Psoas muscle (tissue), 8 donors: ENCODE measurements around the gene ACSL3. TPM values are rescaled to one million over a fixed set of nuclear protein-coding genes. Genes with fewer than 3 reads are reported as not detected.

Experiments used
- ATAC-seq, 4 donors: fragments of 200-7000 bp; cut with Tn5 transposase; one replicate each; pipeline ENCODE4 v1.9.1; 2020; ENCODE audit warnings: moderate library complexity in 3 of 4, mild to moderate bottlenecking in 2 of 4
- DNase-seq, 2 donors: peaks; one replicate each; pipeline ENCODE4 v3.0.0-alpha.2; 2020
- H3K27ac ChIP-seq: fragments of 200-600 bp; one replicate; pipeline ENCODE4 v1.8.0; 2022
- H3K27me3 ChIP-seq, 3 donors: fragments of 200-600 bp in 1 of 3; one replicate each; pipeline versions ENCODE4 v1.6.1 to v1.8.0; 2013 to 2022; ENCODE audit warnings: low read length in 2 of 3, mild to moderate bottlenecking in 2 of 3, moderate library complexity in 1 of 3; ENCODE audit not compliant: insufficient read depth in 3 of 3
- H3K36me3 ChIP-seq, 2 donors: fragments of 200-600 bp in 1 of 2; one replicate each; pipeline versions ENCODE4 v1.6.1 to v1.8.0; 2013 to 2022; ENCODE audit warnings: low read depth in 1 of 2, mild to moderate bottlenecking in 1 of 2, moderate library complexity in 1 of 2; ENCODE audit not compliant: insufficient read depth in 1 of 2
- H3K4me1 ChIP-seq: fragments of 200-600 bp; one replicate; pipeline ENCODE4 v1.8.0; 2022
- H3K4me3 ChIP-seq: fragments of 200-600 bp; one replicate; pipeline ENCODE4 v1.8.0; 2022; ENCODE audit warnings: mild to moderate bottlenecking
- H3K9me3 ChIP-seq: fragments of 200-600 bp; one replicate; pipeline ENCODE4 v1.8.0; 2022
- WGBS, 3 donors: extraction: QIAGEN DNeasy Blood & Tissue Kit; methylation state at CpG; one replicate each; pipeline versions ENCODE4 v1.1.6 to v1.1.7; 2013; 5-methylcytosine and 5-hydroxymethylcytosine counted together
- intact Hi-C, 2 donors: fragments of 100-400 bp; cut with DNase I; formaldehyde crosslinking; loops; one replicate each; pipeline versions ENCODE4 v1.11.0 to v1.14.2; 2022
- polyA plus RNA-seq, 3 donors: library from polyadenylated mRNA; stranded (reverse); fragments of 200-250 nt; gene quantifications; one replicate each; pipeline ENCODE4 v1.2.3, GENCODE V29; 2013
- total RNA-seq, 4 donors: library from RNA; stranded (reverse); fragmentation: NEBNext Ultra II Directional in 2 of 4; extraction: Animal tissue kit (Norgen Biotek cat#: 25700) in 2 of 4; gene quantifications; one replicate each; pipeline versions ENCODE4 v1.2.1 to v1.2.4, GENCODE V29; 2021 to 2023
- TF ChIP-seq, protein P1 (sequence below): fragments of 200-600 bp; IDR thresholded peaks from one replicate; pipeline ENCODE4 v1.8.0; 2022; ENCODE audit warnings: antibody characterized with exemption
- donor health status: healthy with polysubstance abuse.
- donor health status: DM: no; HTN: no; CAD: no; lungs with moderate emphysema.
- donor health status: Bipolar disorder and iron deficiency.
- donor health status: healthy.
- donor health status: DM: yes; HTN: yes; CAD: no.
- donor health status: DM: no; HTN: no; CAD: no.
- donor health status: DM: no; HTN: no; CAD: no.
- donor health status: DM: yes; HTN: yes; CAD: no.

Gene ACSL3
- total and polyA plus RNA-seq, 7 donors: 13.5 to 136 (median 27.5) TPM

DNA sequence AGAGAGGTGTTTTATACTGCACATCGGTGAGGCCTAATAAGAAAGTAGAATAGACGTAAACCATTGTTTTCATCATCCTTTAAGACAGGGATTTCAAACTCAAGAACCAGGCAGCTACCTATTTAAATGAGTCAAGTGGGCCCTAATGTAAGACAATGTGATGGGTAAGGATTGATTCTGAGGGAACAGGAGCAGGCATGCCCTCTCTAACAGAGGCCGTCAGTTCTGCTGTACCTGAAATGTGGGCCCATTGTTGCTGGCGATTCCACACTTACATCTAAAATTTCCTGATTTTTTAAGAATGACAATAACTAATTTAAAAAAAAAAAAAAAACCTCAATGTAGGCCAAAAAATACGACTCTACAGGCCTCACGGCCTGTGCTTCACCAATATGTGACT, 67.5 kb downstream of the ACSL3 start:
- TF ChIP-seq, protein P1, sequence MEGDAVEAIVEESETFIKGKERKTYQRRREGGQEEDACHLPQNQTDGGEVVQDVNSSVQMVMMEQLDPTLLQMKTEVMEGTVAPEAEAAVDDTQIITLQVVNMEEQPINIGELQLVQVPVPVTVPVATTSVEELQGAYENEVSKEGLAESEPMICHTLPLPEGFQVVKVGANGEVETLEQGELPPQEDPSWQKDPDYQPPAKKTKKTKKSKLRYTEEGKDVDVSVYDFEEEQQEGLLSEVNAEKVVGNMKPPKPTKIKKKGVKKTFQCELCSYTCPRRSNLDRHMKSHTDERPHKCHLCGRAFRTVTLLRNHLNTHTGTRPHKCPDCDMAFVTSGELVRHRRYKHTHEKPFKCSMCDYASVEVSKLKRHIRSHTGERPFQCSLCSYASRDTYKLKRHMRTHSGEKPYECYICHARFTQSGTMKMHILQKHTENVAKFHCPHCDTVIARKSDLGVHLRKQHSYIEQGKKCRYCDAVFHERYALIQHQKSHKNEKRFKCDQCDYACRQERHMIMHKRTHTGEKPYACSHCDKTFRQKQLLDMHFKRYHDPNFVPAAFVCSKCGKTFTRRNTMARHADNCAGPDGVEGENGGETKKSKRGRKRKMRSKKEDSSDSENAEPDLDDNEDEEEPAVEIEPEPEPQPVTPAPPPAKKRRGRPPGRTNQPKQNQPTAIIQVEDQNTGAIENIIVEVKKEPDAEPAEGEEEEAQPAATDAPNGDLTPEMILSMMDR: no peak
- H3K9me3 ChIP-seq: no peaks in the 10 kb centered on the region
- 95 to 96% (median 95%) methylated on average over 6 of the region's 6 CpGs for WGBS, 3 donors
- no peak for ATAC-seq
- peaks cover 7 to 91% of the 10 kb centered on the region in 2 donors for H3K36me3 ChIP-seq
- intact Hi-C loops: no loop called here
- DNase-seq: no peak
- H3K27ac ChIP-seq: no peak overlapping the region
- no peaks in the 10 kb centered on the region for H3K27me3 ChIP-seq
- H3K4me1 ChIP-seq: no peaks in the 10 kb centered on the region
- no peak overlapping the region for H3K4me3 ChIP-seq

DNA sequence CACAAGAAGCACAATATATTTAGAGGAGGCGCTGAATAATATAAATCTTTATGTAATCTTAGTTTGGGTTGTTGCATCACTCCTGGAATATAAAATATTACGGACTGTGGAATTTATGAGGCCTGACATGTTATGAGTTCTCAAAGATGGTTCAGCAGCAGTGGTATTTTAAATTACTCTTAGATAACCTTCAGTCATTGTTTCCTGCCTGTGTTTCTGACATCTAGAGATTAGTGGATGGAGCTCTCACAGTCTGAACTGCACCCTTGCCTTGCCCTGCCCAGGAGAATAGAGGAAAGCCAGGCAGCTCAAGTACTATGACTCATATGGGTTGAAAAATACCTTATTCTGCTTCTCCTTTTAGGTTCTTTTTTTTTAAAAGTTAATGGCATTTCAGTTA, 70.0 kb downstream of the ACSL3 start:
- WGBS, 3 donors: 84 to 98% (median 87%) methylated on average over 2 of the region's 2 CpGs
- H3K4me1 ChIP-seq: no peaks in the 10 kb centered on the region
- H3K9me3 ChIP-seq: no peaks in the 10 kb centered on the region
- no peak for ATAC-seq
- H3K36me3 ChIP-seq: peaks cover 9 to 91% of the 10 kb centered on the region in 2 donors
- no peaks in the 10 kb centered on the region for H3K27me3 ChIP-seq
- no peak overlapping the region for H3K4me3 ChIP-seq
- H3K27ac ChIP-seq: no peak overlapping the region
- intact Hi-C loops: no loop called here
- no peak for DNase-seq
- TF ChIP-seq, protein P1: no peak

DNA sequence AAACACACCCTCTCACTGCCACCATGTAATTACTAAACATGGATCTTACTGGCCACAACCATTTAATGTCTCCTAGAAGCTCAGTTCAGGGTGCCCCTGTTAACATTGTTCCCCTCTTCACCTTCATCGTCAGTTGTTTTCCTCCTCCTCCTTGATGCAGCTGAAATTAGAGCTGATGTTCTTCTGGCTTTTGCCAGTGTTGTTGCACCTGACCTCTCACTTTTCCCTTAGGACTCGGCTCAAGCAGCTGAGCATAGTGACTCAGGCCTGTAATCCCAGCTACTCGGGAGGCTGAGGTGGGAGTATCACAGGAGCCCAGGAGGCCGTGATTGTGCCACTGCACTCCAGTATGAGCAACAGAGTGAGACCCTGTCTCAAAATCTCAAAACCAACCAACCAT, 70.8 kb downstream of the ACSL3 start:
- Histone ChIP-seq H3K27ac (no peak overlapping the region), H3K27me3 (no peaks in the 10 kb centered on the region), H3K36me3 (peaks cover 9 to 91% of the 10 kb centered on the region in 2 donors), H3K9me3 (no peaks in the 10 kb centered on the region), H3K4me1 (no peaks in the 10 kb centered on the region), H3K4me3 (no peak overlapping the region)
- peak in 3 of 4 donors; percentile 28 to 39 (median 36) for ATAC-seq
- DNase-seq: no peak
- 49 to 75% (median 66%) methylated on average over 4 of the region's 4 CpGs for WGBS, 3 donors
- intact Hi-C loops: no loop called here
- TF ChIP-seq, protein P1: no peak

DNA sequence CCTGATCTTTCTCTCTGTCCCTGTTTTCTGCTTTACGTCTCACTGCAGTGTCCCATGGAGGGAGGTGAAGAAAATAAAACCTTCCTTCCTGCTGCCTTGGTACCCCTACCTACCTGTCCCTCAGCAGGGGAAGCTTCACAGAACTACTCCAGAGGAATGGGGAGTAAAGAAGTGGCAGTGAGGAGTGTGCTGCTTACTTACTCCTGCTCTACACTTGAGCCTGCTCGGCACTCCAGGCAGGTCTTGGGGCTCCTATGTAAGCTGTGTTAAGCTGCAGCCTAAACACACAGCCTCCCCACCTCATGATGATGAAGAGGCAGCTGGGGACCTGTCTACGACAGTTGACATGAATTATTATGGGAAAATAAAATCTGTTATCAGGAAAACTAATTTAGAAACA, 72.6 kb downstream of the ACSL3 start:
- intact Hi-C loops: no loop called here
- 82 to 93% (median 89%) methylated on average over 3 of the region's 3 CpGs for WGBS, 3 donors
- no peaks in the 10 kb centered on the region for H3K27me3 ChIP-seq
- ATAC-seq (no peak), DNase-seq (no peak)
- no peaks in the 10 kb centered on the region for H3K4me1 ChIP-seq
- no peak overlapping the region for H3K27ac ChIP-seq
- H3K9me3 ChIP-seq: peaks cover 8% of the 10 kb centered on the region
- TF ChIP-seq, protein P1: no peak
- H3K4me3 ChIP-seq: no peak overlapping the region
- peaks cover 9 to 90% of the 10 kb centered on the region in 2 donors for H3K36me3 ChIP-seq

DNA sequence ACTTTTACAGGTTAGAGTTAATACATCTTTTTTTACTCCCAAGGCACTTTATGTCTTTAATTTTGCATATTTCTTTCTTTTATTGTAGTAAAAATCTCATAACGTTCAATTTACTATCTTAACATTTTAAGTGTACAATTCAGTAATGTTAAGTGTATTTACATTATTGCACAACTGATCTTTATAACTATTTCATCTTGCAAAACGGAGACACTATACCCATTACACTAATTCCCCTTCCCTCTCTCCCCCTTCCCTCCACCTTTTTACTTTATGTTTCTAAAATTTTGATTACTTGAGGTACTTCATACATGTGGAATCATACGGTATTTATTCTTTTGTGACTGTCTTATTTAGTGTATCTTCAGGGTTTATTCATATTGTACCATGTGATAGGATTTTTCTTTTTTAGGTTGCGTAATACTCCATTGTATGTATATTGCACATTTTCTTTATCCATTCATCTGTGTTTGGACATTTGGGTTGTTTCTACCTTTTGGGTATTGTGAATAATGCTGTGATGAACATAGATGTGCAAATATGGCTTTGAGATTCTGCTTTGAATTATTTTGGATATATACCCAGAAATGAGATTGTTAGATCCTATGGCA, 75.0 kb downstream of the ACSL3 start:
- Histone ChIP-seq H3K4me1 (no peaks in the 10 kb centered on the region), H3K9me3 (peaks cover 10% of the 10 kb centered on the region), H3K4me3 (no peak overlapping the region), H3K27ac (no peak overlapping the region), H3K27me3 (no peaks in the 10 kb centered on the region), H3K36me3 (peaks cover 10 to 83% of the 10 kb centered on the region in 2 donors)
- intact Hi-C loops: loop anchor here in 1 of 2 donors (5.0 kb wide), 1 partner anchor 243 kb away; no protein-coding TSS in a partner anchor
- DNase-seq: no peak
- 93 to 97% (median 94%) methylated on average over 4 of the region's 4 CpGs for WGBS, 3 donors
- TF ChIP-seq, protein P1: no peak
- no peak for ATAC-seq
